HG03378 (cell line): ENCODE data around the gene SMIM24.

Experiments
- ATAC-seq: cut with Tn5 transposase; IDR thresholded peaks from one replicate; pipeline ENCODE4 v1.9.1; 2021; ENCODE audit warnings: mild to moderate bottlenecking, moderate library complexity; ENCODE audit not compliant: unreplicated experiment

SMIM24 gene

DNA sequence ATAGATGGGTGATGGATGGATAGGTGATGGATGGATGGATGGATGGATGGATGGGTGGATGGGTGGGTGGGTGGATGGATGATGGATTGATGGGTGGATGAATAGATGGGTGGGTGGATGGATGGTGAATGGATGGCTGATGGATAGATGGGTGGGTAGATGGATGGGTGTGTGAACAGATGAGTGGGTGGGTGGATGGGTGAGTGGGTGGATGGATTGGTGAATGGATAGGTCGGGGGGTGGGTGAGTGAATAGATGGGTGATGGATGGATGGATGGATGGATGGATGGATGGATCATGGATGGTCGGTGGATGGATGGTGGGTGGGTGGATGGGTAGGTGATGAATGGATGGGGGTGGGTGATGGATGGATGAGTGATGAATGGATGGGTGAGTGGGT is 3.5 kb downstream of the SMIM24 start:
- ATAC-seq = no peak

DNA sequence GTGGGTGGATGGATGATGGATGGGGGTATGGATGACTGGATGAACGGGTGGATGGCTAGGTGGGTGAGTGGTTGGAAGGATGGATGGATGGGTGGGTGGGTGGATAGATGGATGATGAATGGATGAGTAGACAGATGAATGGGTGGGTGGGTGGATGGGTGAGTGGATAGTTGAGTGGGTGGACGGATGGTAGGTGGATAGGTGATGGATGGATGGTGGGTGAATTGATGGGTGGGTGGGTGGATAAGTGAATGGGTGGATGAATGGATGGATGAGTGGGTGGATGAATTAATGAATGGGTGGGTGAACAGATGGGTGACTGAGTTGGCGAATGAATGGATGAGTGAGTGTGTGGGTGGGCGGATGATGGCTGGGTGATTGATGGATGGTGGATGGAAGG is 4.9 kb downstream of the SMIM24 start:
- no peak for ATAC-seq

- ATAC-seq = no peak
Measured at GRCh38 chr19:3474614-3475013, 5.7 kb downstream of the SMIM24 start.

DNA sequence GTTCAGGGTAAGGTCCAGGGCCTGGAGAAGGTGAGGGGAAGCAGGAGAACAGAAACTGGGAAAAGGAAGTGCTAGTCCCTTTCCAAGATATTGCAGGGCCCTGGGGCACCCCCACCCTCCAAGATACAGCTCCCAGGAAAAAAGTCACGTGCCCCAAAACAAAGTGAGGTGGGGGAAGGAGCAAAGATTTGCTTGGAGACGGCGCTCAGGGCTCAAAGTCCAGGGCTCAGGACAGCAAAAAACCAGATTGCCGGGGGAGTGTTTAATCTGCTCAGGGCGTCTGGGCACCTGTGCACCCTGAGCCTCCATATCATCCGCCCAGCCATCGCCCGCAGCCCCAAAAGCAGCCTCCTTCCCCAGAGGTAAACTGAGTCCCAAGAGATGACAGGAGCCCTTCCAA is 6.3 kb downstream of the SMIM24 start:
- ATAC-seq = no peak

DNA sequence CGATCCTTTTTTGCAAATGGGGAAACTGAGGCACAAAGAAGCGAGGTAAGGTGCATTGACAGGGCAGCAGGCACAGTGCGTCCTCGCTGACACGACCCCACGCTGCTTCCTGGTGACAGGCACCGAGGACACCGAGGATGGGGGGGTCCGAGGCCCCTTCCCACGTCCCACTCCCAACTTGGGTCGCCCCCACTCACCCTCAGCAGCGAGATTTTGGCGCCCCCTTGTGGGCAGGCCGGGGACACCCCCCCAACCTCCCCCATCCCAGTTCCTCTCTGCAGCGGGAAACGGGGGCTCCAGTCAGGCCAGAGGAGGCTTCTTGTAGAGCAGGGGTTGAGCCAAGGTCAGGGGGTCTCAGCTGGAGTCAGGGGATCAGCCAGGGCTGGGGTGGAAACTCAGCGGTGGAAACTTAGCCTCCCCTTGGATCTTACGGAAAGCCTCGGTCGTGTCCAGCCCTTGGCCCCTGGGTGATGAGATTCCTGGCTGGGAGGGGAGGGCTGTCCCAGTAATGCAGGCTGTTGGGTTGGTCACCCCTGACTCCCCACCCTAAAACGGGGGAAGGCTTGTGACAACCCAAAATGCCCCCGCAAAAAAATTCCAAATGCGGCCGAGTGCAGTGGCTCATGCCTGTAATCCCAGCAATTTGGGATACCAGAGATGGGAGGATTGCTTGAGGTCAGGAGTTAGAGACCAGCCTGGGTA is 8.2 kb downstream of the SMIM24 start:
- no peak for ATAC-seq

DNA sequence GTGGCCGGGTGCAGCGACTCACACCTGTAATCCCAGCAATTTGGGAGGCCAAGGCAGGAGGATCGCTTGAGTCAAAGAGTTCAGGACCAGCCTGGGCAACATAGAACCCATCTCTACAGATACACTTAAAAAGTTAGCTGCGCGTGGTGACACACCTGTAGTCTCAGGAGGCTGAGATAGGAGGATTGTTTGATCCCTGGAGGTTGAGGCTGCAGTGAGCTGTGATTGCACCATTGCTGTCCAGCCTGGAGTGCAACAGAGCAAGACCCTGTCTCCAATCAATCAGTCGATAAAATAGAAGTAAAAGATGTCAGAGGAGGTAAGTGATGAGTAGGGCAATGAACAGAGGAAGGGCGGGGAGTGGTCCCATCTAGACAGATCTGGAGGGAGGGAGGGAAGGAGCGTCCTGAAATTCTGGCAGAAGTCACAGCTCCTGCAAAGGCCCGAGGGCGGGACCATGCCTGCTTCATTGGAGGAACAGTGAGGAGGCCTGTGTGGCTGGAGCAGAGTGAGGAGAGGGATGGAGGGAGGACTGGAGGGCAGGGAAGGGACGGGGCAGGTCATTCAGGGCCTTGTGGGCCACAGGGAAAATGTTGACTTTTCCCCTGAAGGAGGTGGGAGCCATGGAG is 9.7 kb downstream of the SMIM24 start:
- ATAC-seq = no peak

- ATAC-seq = no peak
Measured at GRCh38 chr19:3469638-3470499, 10.5 kb downstream of the SMIM24 start.

DNA sequence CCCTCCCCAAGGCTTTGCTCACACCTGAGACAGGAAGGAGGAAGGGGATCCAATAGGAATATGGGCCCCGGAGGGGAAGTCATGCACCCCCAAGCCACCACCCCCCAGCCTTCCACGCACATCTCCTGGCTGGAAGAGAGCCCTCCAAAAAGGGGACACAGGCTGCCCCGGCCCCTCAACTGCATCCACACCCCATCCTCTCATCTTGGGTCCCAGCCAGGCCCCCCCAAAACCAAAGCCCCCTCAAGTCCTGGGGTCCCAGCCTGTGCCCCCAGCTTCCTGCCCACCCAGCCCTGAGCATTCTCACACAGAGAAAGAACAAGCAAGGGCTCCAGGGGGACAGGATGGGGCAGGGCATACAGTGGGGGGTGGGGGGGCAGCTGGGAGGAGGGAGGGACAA is 12.1 kb downstream of the SMIM24 start:
- ATAC-seq = no peak

- no peak for ATAC-seq
Measured at GRCh38 chr19:3467437-3468198, 12.7 kb downstream of the SMIM24 start.

DNA sequence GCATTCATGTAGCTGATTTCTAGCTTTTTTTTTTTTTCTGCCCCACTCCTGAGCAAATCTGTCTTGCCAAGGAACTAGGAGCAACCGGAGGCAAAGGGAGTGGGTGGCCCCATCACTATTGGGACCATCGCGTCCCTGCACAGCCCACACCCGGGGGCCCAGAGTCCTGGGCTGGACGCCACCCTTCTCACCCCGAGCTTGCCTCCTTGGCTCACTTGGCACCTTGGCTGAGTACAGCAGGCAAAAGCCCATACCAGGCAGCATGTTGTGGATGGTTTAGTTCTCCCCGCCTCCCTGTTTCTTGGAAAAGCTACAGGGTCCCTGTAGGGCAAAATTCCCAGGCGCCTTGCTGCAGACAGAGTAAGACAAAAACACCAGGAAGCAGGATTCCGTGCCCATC is 13.7 kb downstream of the SMIM24 start:
- no peak for ATAC-seq

DNA sequence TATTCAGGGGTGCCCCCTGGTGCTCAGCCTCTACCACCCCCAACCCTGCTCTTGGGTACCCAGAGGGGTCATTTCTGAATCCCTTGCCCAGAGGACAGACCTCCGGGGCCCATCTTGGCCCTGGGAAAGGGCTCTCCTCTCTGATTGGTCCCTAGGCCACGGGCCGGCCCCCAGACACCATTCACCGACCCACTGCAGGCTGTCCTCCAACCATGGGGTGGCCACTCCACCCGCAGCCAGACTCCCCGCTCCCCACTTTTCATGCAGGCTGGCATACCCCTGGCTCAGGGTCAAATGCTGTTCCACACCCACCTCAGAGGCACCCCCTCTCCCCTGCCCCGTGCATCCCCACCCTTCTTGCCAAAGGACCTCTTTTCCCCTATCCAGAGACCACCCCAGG is 14.8 kb downstream of the SMIM24 start:
- no peak for ATAC-seq

- ATAC-seq = no peak
Measured at GRCh38 chr19:3464587-3465235, 15.6 kb downstream of the SMIM24 start.

GRCh38 chr19:3463714-3464586 is 16.4 kb downstream of the SMIM24 start:
- no peak for ATAC-seq

DNA sequence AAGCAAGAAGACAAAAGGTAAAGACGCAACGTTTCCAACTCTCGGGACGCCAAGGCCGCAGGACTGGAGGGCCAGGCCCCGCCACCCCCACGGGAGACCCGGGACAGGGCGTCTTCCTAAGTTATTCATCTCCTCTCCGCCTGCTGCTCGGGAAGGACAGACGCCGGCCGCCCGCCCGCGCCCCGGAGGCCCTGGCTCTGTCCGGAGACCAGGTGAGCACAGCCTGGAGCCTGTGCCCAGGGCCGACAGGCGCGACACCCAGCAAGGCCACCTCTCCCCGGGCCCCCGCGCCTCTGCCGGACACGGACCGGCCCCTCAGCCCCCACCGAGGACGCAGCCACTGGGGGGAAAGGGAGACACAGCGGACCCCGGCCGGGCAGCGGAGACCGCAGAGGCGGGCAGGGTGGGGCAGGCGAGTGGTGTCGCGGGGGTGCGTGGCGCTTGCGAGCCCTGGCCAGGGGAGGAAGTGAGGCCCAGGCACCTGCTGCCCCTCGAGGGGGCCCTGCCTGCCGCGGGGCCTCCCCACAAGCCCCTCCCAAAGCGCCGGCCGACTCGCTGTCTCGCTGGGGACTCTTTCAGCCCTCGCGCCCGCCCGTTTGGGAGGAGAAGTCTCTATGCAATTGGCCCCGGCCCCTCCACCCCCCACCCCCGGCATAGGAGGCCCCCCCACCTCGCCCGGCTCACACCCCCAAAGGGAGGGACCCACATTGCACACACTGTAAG is 17.2 kb downstream of the SMIM24 start:
- no peak for ATAC-seq

- ATAC-seq = no peak
Measured at GRCh38 chr19:3459965-3460582, 20.3 kb downstream of the SMIM24 start.

GRCh38 chr19:3459089-3459881 is 21.0 kb downstream of the SMIM24 start:
- no peak for ATAC-seq

- no peak for ATAC-seq
Measured at GRCh38 chr19:3458229-3459088, 21.9 kb downstream of the SMIM24 start.
